Smooth muscle cell (in vitro differentiated cells): Measurements from ENCODE around the gene THOP1. TPM values are rescaled to one million over a fixed set of nuclear protein-coding genes. Genes with fewer than 3 reads are reported as not detected.

Experiments used
- DNase-seq: peaks from one replicate; lab custom pipeline; 2025; ENCODE audit not compliant: unreplicated experiment; lab: John Stamatoyannopoulos, UW
- H2AFZ ChIP-seq: fragments of 200-600 bp; sonication (generic); 2 replicates; pipeline ENCODE4 v1.6.0; 2016; ENCODE audit warnings: antibody characterized with exemption, low read depth, mild to moderate bottlenecking
- H3F3A ChIP-seq: fragments of 200-600 bp; sonication (generic); 2 replicates; pipeline ENCODE4 v1.6.0; 2017; ENCODE audit warnings: antibody characterized with exemption, low read depth
- H3K27ac ChIP-seq: fragments of 200-600 bp; sonication (generic); 2 replicates; pipeline ENCODE4 v1.5.1; 2016; ENCODE audit warnings: low read depth, mild to moderate bottlenecking
- H3K27me3 ChIP-seq: fragments of 200-600 bp; sonication (generic); 2 replicates; pipeline ENCODE4 v1.6.1; 2016; ENCODE audit warnings: low read depth, mild to moderate bottlenecking
- H3K36me3 ChIP-seq: fragments of 200-600 bp; sonication (generic); 2 replicates; pipeline ENCODE4 v1.5.1; 2016; ENCODE audit warnings: low read depth
- H3K4me1 ChIP-seq: fragments of 200-600 bp; sonication (generic); 2 replicates; pipeline ENCODE4 v1.5.1; 2016; ENCODE audit warnings: low read depth
- H3K4me2 ChIP-seq: fragments of 200-600 bp; sonication (generic); 2 replicates; pipeline ENCODE4 v1.6.0; 2016; ENCODE audit warnings: mild to moderate bottlenecking
- H3K4me3 ChIP-seq: fragments of 200-600 bp; sonication (generic); 2 replicates; pipeline ENCODE4 v1.5.1; 2016; ENCODE audit warnings: mild to moderate bottlenecking
- H3K79me2 ChIP-seq: fragments of 200-600 bp; sonication (generic); 2 replicates; pipeline ENCODE4 v1.6.0; 2016; ENCODE audit warnings: low read depth, mild to moderate bottlenecking
- H3K9ac ChIP-seq: fragments of 200-600 bp; sonication (generic); 2 replicates; pipeline ENCODE4 v1.6.0; 2016; ENCODE audit warnings: low read depth
- H3K9me3 ChIP-seq: fragments of 200-600 bp; sonication (generic); replicated peaks from 2 replicates; pipeline ENCODE4 v1.5.1; 2016; ENCODE audit warnings: low read depth
- H4K20me1 ChIP-seq: fragments of 200-600 bp; sonication (generic); 2 replicates; pipeline ENCODE4 v1.6.0; 2016; ENCODE audit warnings: low read depth
- WGBS: methylation state at CpG from one replicate; pipeline ENCODE4 v1.1.7; 2016; ENCODE audit warnings: low lambda C conversion rate; 5-methylcytosine and 5-hydroxymethylcytosine counted together
- polyA plus RNA-seq: library from polyadenylated mRNA; unstranded; fragments of >200 nt; fragmentation: Nextera tagmentation; extraction: Ambion mirVana; gene quantifications from 2 replicates; pipeline ENCODE4 v1.2.1, GENCODE V29; 2016
- total RNA-seq: library from RNA; depleted of rRNA; stranded (reverse); fragments of >200 nt; gene quantifications from 2 replicates; pipeline ENCODE4 v1.2.3, GENCODE V29; 2014
- TF ChIP-seq, protein P1 (sequence below): fragments of 200-600 bp; sonication (generic); IDR thresholded peaks from 2 replicates; pipeline ENCODE4 v1.5.1; 2017; ENCODE audit warnings: borderline replicate concordance, mild to moderate bottlenecking, antibody characterized with exemption; ENCODE audit not compliant: insufficient read depth, poor library complexity, severe bottlenecking

Gene THOP1
- total and polyA plus RNA-seq, 2 experiments from 2014 or later: 40.5 to 65.6 TPM

DNA sequence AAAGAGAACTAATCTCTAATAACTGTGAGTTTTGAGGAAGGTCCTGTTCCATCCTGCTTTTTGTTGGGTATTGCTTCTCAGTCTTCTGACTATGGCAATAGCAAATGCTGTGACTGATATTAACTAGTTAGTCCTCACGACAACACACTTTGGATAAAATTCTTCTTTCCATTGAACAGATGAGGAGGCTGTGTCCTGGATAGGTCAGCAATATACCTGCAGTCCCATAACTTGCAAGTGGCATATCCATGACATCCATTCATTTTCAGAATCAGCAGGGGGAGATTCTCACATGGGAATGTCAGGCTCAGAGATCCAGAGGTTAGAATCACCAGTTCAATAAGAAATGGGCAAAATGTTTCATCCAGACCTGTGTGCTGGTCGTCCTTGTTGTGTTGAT is 41.7 kb downstream of the THOP1 start:
- Histone ChIP-seq H3K79me2 (no peaks in the 10 kb centered on the region), H3K4me1 (no peaks in the 10 kb centered on the region), H3K9me3 (peaks cover 17% of the 10 kb centered on the region), H3K36me3 (peaks cover 20% of the 10 kb centered on the region), H3K27me3 (no peaks in the 10 kb centered on the region), H2AFZ (no peak overlapping the region), H3K4me2 (no peak overlapping the region), H3F3A (no peaks in the 10 kb centered on the region), H3K4me3 (no peak overlapping the region), H3K9ac (no peak overlapping the region), H4K20me1 (no peaks in the 10 kb centered on the region), H3K27ac (no peak overlapping the region)
- 100% methylated on average over 2 of the region's 2 CpGs for WGBS
- DNase-seq: no peak
- TF ChIP-seq, protein P1, sequence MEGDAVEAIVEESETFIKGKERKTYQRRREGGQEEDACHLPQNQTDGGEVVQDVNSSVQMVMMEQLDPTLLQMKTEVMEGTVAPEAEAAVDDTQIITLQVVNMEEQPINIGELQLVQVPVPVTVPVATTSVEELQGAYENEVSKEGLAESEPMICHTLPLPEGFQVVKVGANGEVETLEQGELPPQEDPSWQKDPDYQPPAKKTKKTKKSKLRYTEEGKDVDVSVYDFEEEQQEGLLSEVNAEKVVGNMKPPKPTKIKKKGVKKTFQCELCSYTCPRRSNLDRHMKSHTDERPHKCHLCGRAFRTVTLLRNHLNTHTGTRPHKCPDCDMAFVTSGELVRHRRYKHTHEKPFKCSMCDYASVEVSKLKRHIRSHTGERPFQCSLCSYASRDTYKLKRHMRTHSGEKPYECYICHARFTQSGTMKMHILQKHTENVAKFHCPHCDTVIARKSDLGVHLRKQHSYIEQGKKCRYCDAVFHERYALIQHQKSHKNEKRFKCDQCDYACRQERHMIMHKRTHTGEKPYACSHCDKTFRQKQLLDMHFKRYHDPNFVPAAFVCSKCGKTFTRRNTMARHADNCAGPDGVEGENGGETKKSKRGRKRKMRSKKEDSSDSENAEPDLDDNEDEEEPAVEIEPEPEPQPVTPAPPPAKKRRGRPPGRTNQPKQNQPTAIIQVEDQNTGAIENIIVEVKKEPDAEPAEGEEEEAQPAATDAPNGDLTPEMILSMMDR: no peak

DNA sequence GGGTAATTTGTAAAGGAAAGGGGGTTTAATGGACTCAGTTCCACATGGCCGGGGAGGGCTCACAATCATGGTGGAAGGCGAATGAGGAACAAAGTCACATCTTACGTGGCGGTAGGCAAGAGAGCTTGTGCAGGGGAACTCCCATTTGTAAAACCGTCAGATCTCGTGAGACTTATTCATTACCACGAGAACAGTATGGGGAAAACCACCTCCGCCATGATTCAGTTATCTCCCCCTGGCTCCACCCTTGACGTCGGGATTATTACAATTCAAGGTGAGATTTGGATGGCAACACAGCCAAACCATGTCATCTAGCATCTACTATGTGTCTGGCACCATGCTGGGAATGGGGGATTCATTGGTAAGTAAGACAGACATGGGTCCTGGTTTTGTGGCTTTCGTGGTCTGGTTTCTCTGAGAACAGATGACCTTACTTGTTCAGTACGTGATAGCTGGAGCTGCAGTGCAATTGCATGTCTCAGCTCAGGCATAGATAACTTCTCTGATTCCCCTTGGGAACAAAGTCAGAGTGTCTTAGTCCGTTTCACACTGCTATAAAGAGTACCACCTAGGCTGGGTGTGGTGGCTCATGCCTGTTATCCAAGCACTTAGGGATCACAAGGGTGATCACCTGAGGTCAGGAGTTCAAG is 42.7 kb downstream of the THOP1 start:
- TF ChIP-seq, protein P1: no peak
- peaks cover 24% of the 10 kb centered on the region for H3K9me3 ChIP-seq
- no peaks in the 10 kb centered on the region for H4K20me1 ChIP-seq
- no peaks in the 10 kb centered on the region for H3F3A ChIP-seq
- no peaks in the 10 kb centered on the region for H3K27me3 ChIP-seq
- no peak overlapping the region for H3K27ac ChIP-seq
- no peak overlapping the region for H3K4me3 ChIP-seq
- H3K36me3 ChIP-seq: peaks cover 29% of the 10 kb centered on the region
- H3K79me2 ChIP-seq: no peaks in the 10 kb centered on the region
- no peaks in the 10 kb centered on the region for H3K4me1 ChIP-seq
- WGBS: 97% methylated on average over 13 of the region's 13 CpGs
- DNase-seq: no peak
- H3K9ac ChIP-seq: no peak overlapping the region
- no peak overlapping the region for H3K4me2 ChIP-seq
- no peak overlapping the region for H2AFZ ChIP-seq

DNA sequence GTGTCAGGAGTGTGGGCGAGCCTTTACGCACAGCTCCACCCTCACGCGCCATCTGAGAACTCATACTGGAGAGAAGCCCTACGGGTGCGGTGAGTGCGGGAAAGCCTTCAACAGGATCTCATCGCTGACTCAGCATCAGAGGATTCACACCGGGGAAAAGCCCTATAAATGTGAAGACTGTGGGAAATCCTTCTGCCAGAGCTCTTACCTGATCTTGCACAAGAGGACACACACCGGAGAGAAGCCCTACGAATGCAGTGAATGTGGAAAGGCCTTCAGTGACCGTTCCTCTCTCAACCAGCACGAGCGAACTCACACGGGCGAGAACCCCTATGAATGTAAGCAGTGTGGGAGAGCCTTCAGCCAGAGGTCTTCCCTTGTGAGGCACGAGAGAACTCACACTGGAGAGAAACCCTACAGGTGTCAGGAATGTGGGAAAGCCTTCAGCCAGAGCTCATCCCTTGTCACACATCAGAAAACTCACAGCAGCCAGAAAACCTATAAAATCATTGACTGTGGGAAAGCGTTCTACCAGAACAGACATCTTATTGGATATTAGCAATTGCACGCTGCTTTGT is 49.1 kb downstream of the THOP1 start:
- no peaks in the 10 kb centered on the region for H3K79me2 ChIP-seq
- 97% methylated on average over 19 of the region's 19 CpGs for WGBS
- H3K4me3 ChIP-seq: no peak overlapping the region
- no peak for DNase-seq
- H2AFZ ChIP-seq: no peak overlapping the region
- H3K4me2 ChIP-seq: no peak overlapping the region
- H3K9me3 ChIP-seq: peaks cover 49% of the 10 kb centered on the region
- H3K27me3 ChIP-seq: no peaks in the 10 kb centered on the region
- TF ChIP-seq, protein P1: no peak
- no peaks in the 10 kb centered on the region for H4K20me1 ChIP-seq
- H3K9ac ChIP-seq: no peak overlapping the region
- H3K4me1 ChIP-seq: no peaks in the 10 kb centered on the region
- H3K27ac ChIP-seq: no peak overlapping the region
- H3F3A ChIP-seq: no peaks in the 10 kb centered on the region
- peaks cover 45% of the 10 kb centered on the region for H3K36me3 ChIP-seq

DNA sequence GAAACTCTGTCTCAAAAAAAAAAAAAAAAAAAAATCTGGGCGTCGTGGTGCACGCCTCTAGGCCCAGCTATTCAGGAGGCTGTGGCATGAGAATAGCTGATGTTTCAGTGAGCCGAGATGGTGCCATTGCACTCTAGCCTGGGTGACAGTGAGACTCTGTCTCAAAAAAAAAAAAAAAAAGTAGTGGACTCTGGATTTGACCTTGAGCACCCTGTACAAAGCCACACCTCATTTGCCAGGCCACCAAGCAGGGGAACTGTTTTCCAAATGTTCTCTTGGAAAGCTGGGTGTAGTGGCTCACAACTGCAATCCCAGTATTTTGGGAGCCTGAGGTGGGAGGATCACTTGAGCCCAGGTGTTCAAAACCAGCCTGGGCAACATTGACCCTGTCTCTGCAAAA is 52.1 kb downstream of the THOP1 start:
- no peaks in the 10 kb centered on the region for H4K20me1 ChIP-seq
- H3K9ac ChIP-seq: no peak overlapping the region
- peaks cover 8% of the 10 kb centered on the region for H3K79me2 ChIP-seq
- TF ChIP-seq, protein P1: no peak
- H3K4me1 ChIP-seq: peaks cover 4% of the 10 kb centered on the region
- no peaks in the 10 kb centered on the region for H3K27me3 ChIP-seq
- H2AFZ ChIP-seq: no peak overlapping the region
- no peak overlapping the region for H3K4me2 ChIP-seq
- no peak for DNase-seq
- H3K36me3 ChIP-seq: peaks cover 35% of the 10 kb centered on the region
- no peak overlapping the region for H3K4me3 ChIP-seq
- H3F3A ChIP-seq: no peaks in the 10 kb centered on the region
- no peak overlapping the region for H3K27ac ChIP-seq
- WGBS: 75% methylated on average over 4 of the region's 4 CpGs
- H3K9me3 ChIP-seq: peaks cover 35% of the 10 kb centered on the region
